Panc1 (cell line): Measurements from ENCODE around the gene ME2.

Experiments
- CTCF ChIP-seq: fragments of 450-650 bp; IDR thresholded peaks from 2 replicates; pipeline ENCODE4 v1.5.1; 2017; ENCODE audit warnings: mild to moderate bottlenecking
- POLR2AphosphoS5 ChIP-seq: IDR thresholded peaks from 2 replicates; pipeline ENCODE4 v1.6.1; 2012; ENCODE audit warnings: mild to moderate bottlenecking, low read depth, low read length, moderate library complexity
- REST ChIP-seq, 2 experiments: IDR thresholded peaks; 2 replicates each; pipeline ENCODE4 v1.6.1; 2011 to 2012; ENCODE audit warnings: low read depth in 2 of 2, control low read depth in 1 of 2, low read length in 1 of 2, mild to moderate bottlenecking in 1 of 2, moderate library complexity in 1 of 2; ENCODE audit not compliant: insufficient read depth in 1 of 2

GRCh38 chr18:50986360-50987087 lies 107.6 kb downstream of the ME2 start:
- TF ChIP-seq CTCF = no peak
- TF ChIP-seq REST (IDR thresholded peaks at IDR 0.05; ENCODE audit: insufficient read depth in 1 of 2, low read depth in 2 of 2, low read length in 1 of 2) = no peak
- no peak for TF ChIP-seq POLR2AphosphoS5
